GM12874 (cell line): ENCODE results near the gene STK32C.

Experiments
- TF ChIP-seq, protein P1 (sequence below): IDR thresholded peaks from 2 replicates; pipeline ENCODE4 v1.5.1; 2011; ENCODE audit warnings: low read depth, mild to moderate bottlenecking, control low read depth, low read length, moderate library complexity; ENCODE audit not compliant: insufficient read depth

The STK32C gene

DNA sequence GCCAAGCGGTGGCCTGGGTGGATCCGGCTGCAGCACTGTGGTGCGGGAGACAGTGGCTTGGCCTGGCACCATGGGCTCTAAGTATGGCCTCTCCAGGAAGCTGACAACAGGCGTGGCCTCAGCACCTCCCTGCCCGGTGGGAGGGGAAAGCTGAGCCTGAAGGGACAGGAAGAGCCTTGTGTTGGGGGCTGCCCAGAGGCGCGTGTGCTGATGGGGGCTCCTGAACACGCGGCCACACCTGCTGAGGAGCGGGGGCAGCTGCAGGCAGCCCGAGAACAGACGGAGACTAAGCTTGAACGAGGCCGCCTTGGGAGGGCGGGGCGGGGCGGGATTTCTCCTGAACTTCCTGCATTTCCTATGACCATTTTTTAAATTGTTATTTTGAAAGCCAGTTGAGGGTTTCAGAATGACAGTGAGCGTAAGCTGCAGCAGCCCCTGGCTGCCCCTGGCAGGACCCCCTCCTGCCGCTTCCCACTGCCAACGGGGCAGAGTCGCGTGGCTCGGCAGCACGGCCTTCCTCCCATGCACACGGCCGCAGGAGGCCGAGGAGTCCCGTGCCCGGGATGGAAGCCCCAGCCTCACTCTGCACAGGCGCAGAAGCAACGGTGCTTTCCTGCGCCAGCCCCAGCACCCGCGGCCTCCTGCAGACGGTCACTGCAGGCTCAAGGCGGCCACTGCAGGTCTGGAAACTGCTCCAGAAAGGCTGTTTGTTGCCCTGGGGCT is 77.8 kb downstream of the STK32C start:
- TF ChIP-seq, protein P1, sequence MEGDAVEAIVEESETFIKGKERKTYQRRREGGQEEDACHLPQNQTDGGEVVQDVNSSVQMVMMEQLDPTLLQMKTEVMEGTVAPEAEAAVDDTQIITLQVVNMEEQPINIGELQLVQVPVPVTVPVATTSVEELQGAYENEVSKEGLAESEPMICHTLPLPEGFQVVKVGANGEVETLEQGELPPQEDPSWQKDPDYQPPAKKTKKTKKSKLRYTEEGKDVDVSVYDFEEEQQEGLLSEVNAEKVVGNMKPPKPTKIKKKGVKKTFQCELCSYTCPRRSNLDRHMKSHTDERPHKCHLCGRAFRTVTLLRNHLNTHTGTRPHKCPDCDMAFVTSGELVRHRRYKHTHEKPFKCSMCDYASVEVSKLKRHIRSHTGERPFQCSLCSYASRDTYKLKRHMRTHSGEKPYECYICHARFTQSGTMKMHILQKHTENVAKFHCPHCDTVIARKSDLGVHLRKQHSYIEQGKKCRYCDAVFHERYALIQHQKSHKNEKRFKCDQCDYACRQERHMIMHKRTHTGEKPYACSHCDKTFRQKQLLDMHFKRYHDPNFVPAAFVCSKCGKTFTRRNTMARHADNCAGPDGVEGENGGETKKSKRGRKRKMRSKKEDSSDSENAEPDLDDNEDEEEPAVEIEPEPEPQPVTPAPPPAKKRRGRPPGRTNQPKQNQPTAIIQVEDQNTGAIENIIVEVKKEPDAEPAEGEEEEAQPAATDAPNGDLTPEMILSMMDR = no peak

DNA sequence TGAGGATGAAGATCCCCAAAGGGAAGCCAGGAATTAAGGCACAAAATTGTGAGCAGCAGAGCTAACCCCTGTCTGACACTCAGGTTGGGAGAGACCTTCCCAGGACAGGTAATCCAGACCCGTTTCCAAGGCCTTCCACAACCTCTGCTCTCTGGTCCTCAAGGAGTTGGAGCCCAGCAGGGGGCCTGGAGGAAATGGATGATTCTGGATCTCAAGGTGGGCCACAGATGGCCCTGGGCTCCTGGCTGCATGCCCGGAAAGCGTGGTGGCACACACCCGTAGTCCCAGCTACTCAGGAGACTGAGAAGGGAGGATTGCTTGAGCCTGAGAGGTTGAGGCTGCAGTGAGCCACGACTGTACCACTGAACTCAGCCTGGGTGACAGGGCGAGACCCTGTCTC is 78.7 kb downstream of the STK32C start:
- TF ChIP-seq, protein P1 = no peak

DNA sequence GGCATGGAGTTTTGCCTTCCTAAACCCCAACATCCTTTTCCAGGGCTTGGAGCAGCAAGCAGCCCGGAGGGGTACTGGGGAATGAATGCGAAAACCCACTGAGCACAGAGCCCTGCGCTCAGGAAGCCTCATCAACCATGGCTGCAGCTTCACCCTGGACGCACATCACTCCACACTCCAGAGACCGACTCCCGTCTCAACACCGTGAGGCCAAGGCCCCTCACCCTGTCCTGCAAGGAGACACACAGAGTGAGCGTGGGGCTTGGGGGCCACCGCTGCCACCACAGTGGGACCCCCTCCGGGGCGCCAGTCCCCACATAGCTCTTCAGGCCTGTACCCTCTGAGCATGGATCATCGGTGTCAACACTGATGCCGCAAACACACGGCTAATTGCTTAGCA is 79.1 kb downstream of the STK32C start:
- TF ChIP-seq, protein P1 = no peak

DNA sequence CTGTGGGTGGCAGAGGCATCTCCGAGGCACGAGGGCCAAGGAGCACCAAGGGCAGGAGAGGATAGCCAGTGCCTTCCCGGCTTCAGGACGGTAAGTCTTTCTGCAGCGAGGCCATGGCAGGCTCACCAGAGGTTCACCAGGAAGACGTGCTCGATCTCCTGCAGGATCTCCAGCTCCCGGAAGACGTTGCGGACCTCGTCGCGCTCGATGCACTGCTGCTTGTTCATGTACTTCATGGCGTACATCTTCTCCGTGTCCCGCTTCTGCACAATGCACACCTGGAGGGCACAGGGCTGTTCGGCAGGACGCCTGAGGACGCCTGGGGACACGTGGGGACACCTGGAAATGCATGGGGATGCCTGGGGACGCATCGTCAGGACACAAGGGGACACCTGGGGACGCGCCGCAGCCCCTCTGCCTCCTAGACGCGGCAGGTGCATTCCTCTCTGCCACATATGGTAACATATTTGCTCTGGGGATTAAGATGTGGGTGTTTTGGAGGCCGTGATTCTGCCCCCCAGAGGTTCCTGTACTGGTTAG is 79.8 kb downstream of the STK32C start:
- TF ChIP-seq, protein P1 = no peak

DNA sequence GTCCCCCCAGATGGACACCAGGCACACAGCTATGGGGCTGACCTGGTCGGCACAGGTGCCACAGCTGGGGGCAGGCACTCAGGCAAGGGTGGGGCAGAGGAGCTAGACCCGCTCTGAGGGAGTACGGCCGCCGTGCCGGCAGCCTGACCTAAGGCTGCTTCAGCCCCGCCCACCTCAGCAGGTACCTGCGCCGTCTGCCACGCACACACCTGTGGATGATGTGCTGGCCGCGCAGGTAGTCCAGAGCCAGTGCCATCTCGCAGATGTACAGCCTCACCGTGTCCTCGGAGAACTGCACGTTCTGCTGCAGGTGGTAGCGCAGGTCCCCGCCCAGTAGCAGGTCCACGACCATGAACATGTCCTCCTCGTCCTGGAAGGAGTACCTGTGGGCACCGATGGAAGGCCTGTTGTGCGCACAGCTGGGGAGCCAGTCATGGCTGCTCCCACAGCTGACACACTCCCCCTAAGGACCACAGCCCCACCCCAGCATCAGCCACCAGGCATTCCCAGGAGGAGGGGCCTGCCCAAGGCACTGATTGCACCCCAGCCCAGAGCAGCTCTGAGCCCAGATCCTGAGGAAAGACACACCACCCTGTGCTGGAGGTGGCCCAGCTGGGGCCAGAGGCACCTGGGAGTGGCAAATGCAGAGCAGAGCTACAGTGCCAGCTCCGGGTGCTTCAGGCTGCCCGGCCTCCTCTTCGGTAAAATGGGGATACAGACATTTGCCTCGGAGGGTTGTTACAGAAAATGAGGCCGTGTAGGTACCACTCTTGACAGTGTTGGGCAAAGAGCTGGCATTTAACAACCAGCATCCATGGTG is 81.0 kb downstream of the STK32C start:
- TF ChIP-seq, protein P1 = no peak

DNA sequence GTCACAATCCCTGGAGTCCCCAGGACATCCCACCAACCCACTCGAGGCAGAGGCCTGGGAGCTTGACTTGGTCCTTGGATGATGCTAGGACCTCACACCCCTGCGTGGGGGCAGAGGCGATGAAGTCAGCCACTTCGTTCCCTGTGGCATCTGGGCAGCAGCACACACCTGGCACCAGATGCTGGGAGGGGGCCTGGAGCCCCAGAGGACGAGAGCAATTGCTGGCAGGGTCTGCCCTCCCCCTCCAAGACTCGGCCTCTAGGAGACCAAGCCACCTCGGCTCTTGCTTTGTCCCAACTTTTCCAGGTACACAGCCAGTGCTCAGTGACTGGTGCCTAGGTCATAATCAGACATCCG is 81.9 kb downstream of the STK32C start:
- TF ChIP-seq, protein P1 = no peak

DNA sequence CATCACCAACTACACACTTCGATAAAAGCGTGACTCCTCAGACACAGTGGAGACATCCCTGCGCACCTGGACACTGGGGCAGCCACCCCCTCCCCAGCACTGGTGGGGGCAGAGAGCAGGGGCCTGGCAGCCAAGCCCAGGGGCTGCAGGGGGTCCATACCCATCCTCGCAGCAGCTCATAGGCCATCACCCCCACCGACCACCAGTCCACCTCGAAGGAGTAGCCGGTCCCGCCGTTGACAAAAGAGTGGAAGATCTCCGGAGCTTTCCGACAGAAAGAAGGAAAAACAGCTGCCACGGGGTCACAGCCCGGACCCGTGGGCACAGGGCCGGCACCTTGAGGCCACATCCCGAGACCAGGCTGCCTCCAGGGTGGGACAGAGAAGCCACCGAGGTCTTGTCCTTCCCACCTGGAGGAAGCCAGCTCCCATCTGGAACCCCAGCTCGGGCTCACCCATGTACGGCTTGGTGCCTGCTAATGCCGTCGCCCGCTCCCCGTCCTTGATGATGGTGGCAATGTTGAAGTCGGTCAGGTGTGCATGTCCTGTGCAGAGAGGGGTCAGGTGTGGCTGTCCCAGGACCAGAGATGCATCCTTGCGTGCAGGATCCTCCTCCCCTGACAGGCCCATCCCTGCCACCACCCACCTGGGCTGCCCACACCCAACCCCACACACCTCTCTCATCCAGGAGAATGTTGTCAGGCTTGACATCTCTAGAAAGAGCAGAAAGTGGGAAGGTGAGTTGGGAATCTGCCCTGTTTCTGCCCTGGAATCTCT is 82.5 kb downstream of the STK32C start:
- TF ChIP-seq, protein P1 = no peak
